ENCODE results near the gene QRICH2.
A peak's percentile ranks its signal among the peaks of the same experiment; 100 is the strongest.

GRCh38 chr17:76276069-76276431 lies 32.0 kb downstream of the QRICH2 start:
- TF ChIP-seq CTCF (conservative IDR thresholded peaks at IDR 0.05; ENCODE audit: low read length): peak; percentile 35; the same call in 1 of the 2 replicates
- TF ChIP-seq EZH2phosphoT487 (IDR thresholded peaks at IDR 0.05; ENCODE audit: borderline replicate concordance, low read depth, low read length): no peak
